Sigmoid colon (tissue), 7 donors: ENCODE data around the gene TFF2. TPM values are rescaled to one million over a fixed set of nuclear protein-coding genes. Genes with fewer than 3 reads are reported as not detected.

Source experiments
- DNase-seq: peaks from one replicate; pipeline ENCODE4 v3.0.0-alpha.2; 2019
- H3K27ac ChIP-seq, 4 donors: fragments of 200-600 bp; sonication (generic); one replicate each; pipeline ENCODE4 v1.5.1; 2016 to 2019; ENCODE audit warnings: mild to moderate bottlenecking in 1 of 4
- H3K27me3 ChIP-seq, 3 donors: fragments of 200-600 bp; sonication (generic); one replicate each; pipeline ENCODE4 v1.5.1; 2019; ENCODE audit warnings: mild to moderate bottlenecking in 1 of 3
- H3K36me3 ChIP-seq, 4 donors: fragments of 200-600 bp; sonication (generic); one replicate each; pipeline ENCODE4 v1.5.1; 2016 to 2019
- H3K4me1 ChIP-seq, 4 donors: fragments of 200-600 bp; sonication (generic); one replicate each; pipeline ENCODE4 v1.5.1; 2017 to 2019
- H3K4me3 ChIP-seq, 4 donors: fragments of 200-600 bp; sonication (generic); one replicate each; pipeline ENCODE4 v1.5.1; 2017 to 2019; ENCODE audit warnings: mild to moderate bottlenecking in 2 of 4, moderate library complexity in 1 of 4
- H3K9me3 ChIP-seq, 4 donors: fragments of 200-600 bp in 3 of 4; sonication (generic) in 3 of 4; one replicate each; pipeline versions ENCODE4 v1.5.1 to v1.6.1; 2013 to 2019
- EP300 ChIP-seq, 4 donors: sonication (generic); formaldehyde crosslinking; IDR thresholded peaks; one replicate each; pipeline ENCODE4 v1.6.1; 2017; ENCODE audit warnings: antibody characterized with exemption in 4 of 4
- POLR2A ChIP-seq, 2 donors: fragments of 450-650 bp; IDR thresholded peaks; one replicate each; pipeline ENCODE4 v1.6.1; 2016; ENCODE audit warnings: antibody characterized with exemption in 2 of 2, mild to moderate bottlenecking in 2 of 2, moderate library complexity in 2 of 2
- POLR2AphosphoS5 ChIP-seq, 4 donors: sonication (generic); formaldehyde crosslinking; IDR thresholded peaks; one replicate each; pipeline ENCODE4 v1.6.1; 2017; ENCODE audit warnings: antibody characterized with exemption in 4 of 4
- WGBS, 2 donors: extraction: QIAGEN DNeasy Blood & Tissue Kit; methylation state at CpG; one replicate each; pipeline ENCODE4 v1.1.7; 2013; 5-methylcytosine and 5-hydroxymethylcytosine counted together
- intact Hi-C: fragments of 100-400 bp; cut with DNase I; formaldehyde crosslinking; loops from one replicate; pipeline ENCODE4 v1.15.1; 2023
- polyA plus RNA-seq, 3 donors: library from polyadenylated mRNA; stranded (reverse); fragments of 200-250 nt; gene quantifications; one replicate each; pipeline ENCODE4 v1.2.3, GENCODE V29; 2013
- total RNA-seq, 4 donors: library from RNA; depleted of rRNA; stranded (reverse); fragments of >200 nt; gene quantifications; one replicate each; pipeline ENCODE4 v1.1.0, GENCODE V29; 2016
- TF ChIP-seq, protein P1 (sequence below), 4 experiments: fragments of 450-650 bp in 3 of 4; fragments of 200-600 bp in 1 of 4; IDR thresholded peaks; one replicate each; pipeline ENCODE4 v1.5.1; 2016 to 2019; ENCODE audit warnings: antibody characterized with exemption in 4 of 4, mild to moderate bottlenecking in 3 of 4, moderate library complexity in 2 of 4
- donor health status: healthy with polysubstance abuse.
- donor health status: Bipolar disorder and iron deficiency.
- donor health status: healthy.

The TFF2 gene
- total and polyA plus RNA-seq, 7 donors, result 1.5 to 23.4 (median 3.0) TPM; not detected in 4

DNA sequence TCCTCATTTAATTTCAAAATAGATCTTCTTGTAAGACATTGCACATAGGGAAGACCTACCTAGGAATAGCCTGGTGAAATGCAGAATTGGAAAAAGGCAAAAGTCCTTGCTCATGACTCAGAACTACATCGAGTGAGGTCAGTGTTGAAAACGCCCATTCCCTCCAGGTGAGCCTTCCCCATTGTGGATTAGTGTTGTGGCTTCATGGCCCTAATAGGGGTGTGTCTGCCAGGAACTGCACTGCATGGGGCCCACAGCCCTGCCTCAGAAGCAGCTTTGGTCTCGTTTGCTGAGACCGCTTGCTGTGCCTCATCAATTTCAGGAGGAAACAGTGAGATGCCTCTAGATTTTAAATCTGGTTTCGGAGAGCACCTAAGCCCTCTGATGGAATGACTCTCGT, 52.6 kb downstream of the TFF2 start:
- Histone ChIP-seq H3K27me3 (no peaks in the 10 kb centered on the region), H3K36me3 (peaks cover 0 to 19% (median 11%) of the 10 kb centered on the region in 4 donors), H3K27ac (no peak overlapping the region), H3K4me1 (no peaks in the 10 kb centered on the region), H3K4me3 (no peak overlapping the region), H3K9me3 (no peaks in the 10 kb centered on the region)
- TF ChIP-seq POLR2A (IDR thresholded peaks at IDR 0.05) (no peak), EP300 (IDR thresholded peaks at IDR 0.05) (no peak), POLR2AphosphoS5 (IDR thresholded peaks at IDR 0.05) (no peak)
- TF ChIP-seq, protein P1, sequence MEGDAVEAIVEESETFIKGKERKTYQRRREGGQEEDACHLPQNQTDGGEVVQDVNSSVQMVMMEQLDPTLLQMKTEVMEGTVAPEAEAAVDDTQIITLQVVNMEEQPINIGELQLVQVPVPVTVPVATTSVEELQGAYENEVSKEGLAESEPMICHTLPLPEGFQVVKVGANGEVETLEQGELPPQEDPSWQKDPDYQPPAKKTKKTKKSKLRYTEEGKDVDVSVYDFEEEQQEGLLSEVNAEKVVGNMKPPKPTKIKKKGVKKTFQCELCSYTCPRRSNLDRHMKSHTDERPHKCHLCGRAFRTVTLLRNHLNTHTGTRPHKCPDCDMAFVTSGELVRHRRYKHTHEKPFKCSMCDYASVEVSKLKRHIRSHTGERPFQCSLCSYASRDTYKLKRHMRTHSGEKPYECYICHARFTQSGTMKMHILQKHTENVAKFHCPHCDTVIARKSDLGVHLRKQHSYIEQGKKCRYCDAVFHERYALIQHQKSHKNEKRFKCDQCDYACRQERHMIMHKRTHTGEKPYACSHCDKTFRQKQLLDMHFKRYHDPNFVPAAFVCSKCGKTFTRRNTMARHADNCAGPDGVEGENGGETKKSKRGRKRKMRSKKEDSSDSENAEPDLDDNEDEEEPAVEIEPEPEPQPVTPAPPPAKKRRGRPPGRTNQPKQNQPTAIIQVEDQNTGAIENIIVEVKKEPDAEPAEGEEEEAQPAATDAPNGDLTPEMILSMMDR (IDR thresholded peaks at IDR 0.05), result no peak
- DNase-seq, result no peak
- 64 to 74% methylated on average over 6 of the region's 6 CpGs for WGBS, 2 donors
- intact Hi-C loops, result no loop called here

DNA sequence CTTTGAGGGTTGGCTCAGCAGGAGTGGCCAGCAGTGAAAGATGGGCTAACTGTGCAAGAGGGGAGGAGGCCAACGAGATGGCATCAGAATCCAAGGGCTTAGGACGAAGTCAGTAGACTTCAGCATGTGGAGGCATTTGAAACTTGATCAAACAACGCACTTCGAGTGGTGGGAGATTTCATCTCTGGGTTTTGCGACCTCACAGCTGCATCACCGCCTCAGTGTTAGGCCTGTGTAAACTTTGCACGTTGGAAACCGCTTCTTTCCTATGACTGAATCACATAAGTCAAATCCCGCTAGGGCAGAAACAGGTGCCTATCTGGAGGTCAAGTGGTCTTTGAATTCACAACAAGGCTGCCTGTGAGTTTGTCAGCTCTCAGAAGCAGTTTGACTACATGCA, 53.4 kb downstream of the TFF2 start:
- H3K4me1 ChIP-seq, result no peaks in the 10 kb centered on the region
- no peaks in the 10 kb centered on the region for H3K27me3 ChIP-seq
- no peak overlapping the region for H3K27ac ChIP-seq
- WGBS, 2 donors, result 84 to 85% methylated on average over 9 of the region's 9 CpGs
- intact Hi-C loops, result no loop called here
- no peaks in the 10 kb centered on the region for H3K9me3 ChIP-seq
- H3K4me3 ChIP-seq, result no peak overlapping the region
- peaks cover 0 to 19% (median 13%) of the 10 kb centered on the region in 4 donors for H3K36me3 ChIP-seq
- no peak for DNase-seq
- TF ChIP-seq EP300 (IDR thresholded peaks at IDR 0.05) (no peak), POLR2A (IDR thresholded peaks at IDR 0.05) (no peak), POLR2AphosphoS5 (IDR thresholded peaks at IDR 0.05) (no peak)
- TF ChIP-seq, protein P1 (IDR thresholded peaks at IDR 0.05), result no peak

DNA sequence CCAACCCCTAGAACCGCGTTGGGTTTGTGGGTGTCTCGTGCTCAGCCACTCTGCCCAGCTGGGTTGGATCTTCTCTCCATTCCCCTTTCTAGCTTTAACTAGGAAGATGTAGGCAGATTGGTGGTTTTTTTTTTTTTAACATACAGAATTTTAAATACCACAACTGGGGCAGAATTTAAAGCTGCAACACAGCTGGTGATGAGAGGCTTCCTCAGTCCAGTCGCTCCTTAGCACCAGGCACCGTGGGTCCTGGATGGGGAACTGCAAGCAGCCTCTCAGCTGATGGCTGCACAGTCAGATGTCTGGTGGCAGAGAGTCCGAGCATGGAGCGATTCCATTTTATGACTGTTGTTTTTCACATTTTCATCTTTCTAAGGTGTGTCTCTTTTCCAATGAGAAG, 54.3 kb downstream of the TFF2 start:
- Histone ChIP-seq H3K4me1 (no peaks in the 10 kb centered on the region), H3K4me3 (no peak overlapping the region), H3K27me3 (no peaks in the 10 kb centered on the region), H3K9me3 (no peaks in the 10 kb centered on the region), H3K27ac (no peak overlapping the region), H3K36me3 (peaks cover 8 to 28% (median 17%) of the 10 kb centered on the region in 4 donors)
- 83 to 87% methylated on average over 7 of the region's 7 CpGs for WGBS, 2 donors
- no peak for DNase-seq
- intact Hi-C loops, result no loop called here
- TF ChIP-seq, protein P1 (IDR thresholded peaks at IDR 0.05), result no peak
- no peak for TF ChIP-seq POLR2A (IDR thresholded peaks at IDR 0.05)
- TF ChIP-seq POLR2AphosphoS5 (IDR thresholded peaks at IDR 0.05), result no peak
- no peak for TF ChIP-seq EP300 (IDR thresholded peaks at IDR 0.05)

Other genes with a start within 250 kb of the TFF2 start
- gene ABCG1, start 131.9 kb downstream of the TFF2 start, total RNA-seq, result 10 to 100 TPM in 3 of 4 donors, 1 to 10 TPM in 1; 6.0 to 19.3 (median 13.6) TPM
- gene ABCG1, start 131.9 kb downstream of the TFF2 start, polyA plus RNA-seq, result 10 to 100 TPM in 2 of 3 donors, 1 to 10 TPM in 1; 8.1 to 15.6 (median 10.2) TPM
- 10 to 100 TPM; 14.3 to 45.1 (median 23.7) TPM for gene TFF3, start 35.6 kb downstream of the TFF2 start, total RNA-seq
- gene TFF3, start 35.6 kb downstream of the TFF2 start, polyA plus RNA-seq, result 1,000 to 10,000 TPM; 1,800 to 7,065 (median 3,772) TPM
- gene TFF1, start 15.5 kb upstream of the TFF2 start, total RNA-seq, result 1 to 10 TPM in 1 of 4 donors, not detected in 3; 1.1 TPM
- gene TFF1, start 15.5 kb upstream of the TFF2 start, polyA plus RNA-seq, result 100 to 1,000 TPM; 414 to 706 (median 493) TPM
- under 1 TPM in 1 of 4 donors, not detected in 3; 0.16 TPM for gene TMPRSS3, start 45.1 kb upstream of the TFF2 start, total RNA-seq
- 1 to 10 TPM in 1 of 3 donors, under 1 TPM in 1, not detected in 1; 0.60 to 1.3 TPM for gene TMPRSS3, start 45.1 kb upstream of the TFF2 start, polyA plus RNA-seq
- gene UBASH3A, start 52.9 kb upstream of the TFF2 start, total RNA-seq, result not detected
- 1 to 10 TPM in 1 of 3 donors, not detected in 2; 3.9 TPM for gene UBASH3A, start 52.9 kb upstream of the TFF2 start, polyA plus RNA-seq
- 1 to 10 TPM in 2 of 4 donors, not detected in 2; 1.2 TPM for gene RSPH1, start 145.2 kb upstream of the TFF2 start, total RNA-seq
- gene RSPH1, start 145.2 kb upstream of the TFF2 start, polyA plus RNA-seq, result 10 to 100 TPM in 1 of 3 donors, 1 to 10 TPM in 2; 3.0 to 13.4 (median 8.8) TPM
- 1 to 10 TPM; 2.3 to 7.8 (median 5.0) TPM for gene SLC37A1, start 162.9 kb upstream of the TFF2 start, total RNA-seq
- 10 to 100 TPM; 21.0 to 98.5 (median 31.2) TPM for gene SLC37A1, start 162.9 kb upstream of the TFF2 start, polyA plus RNA-seq